ENCODE data around the gene NADSYN1.

Gene NADSYN1

GRCh38 chr11:71458146-71459070 lies 5.4 kb downstream of the NADSYN1 start:
- Histone ChIP-seq H3K27ac (ENCODE audit: insufficient read depth, low read length, poor library complexity, severe bottlenecking) (no peak overlapping the region), H3K27me3 (replicated peaks; ENCODE audit: control insufficient read depth, insufficient read depth, low read length, poor library complexity, severe bottlenecking) (no peaks in the 10 kb centered on the region), H3K9me3 (ENCODE audit: control insufficient read depth, low read length) (no peaks in the 10 kb centered on the region), H3K4me3 (ENCODE audit: insufficient read depth, low read depth, low read length, poor library complexity, severe bottlenecking) (no peak overlapping the region), H3K4me1 (ENCODE audit: control insufficient read depth, insufficient read depth, low read length, poor library complexity, severe bottlenecking) (peaks cover 12% of the 10 kb centered on the region), H3K36me3 (ENCODE audit: control insufficient read depth, insufficient read depth, low read length) (peaks cover 68% of the 10 kb centered on the region)
- no peak for DNase-seq

GRCh38 chr11:71459076-71459766 lies 6.2 kb downstream of the NADSYN1 start:
- Histone ChIP-seq H3K4me3 (ENCODE audit: insufficient read depth, low read depth, low read length, poor library complexity, severe bottlenecking) (no peak overlapping the region), H3K36me3 (ENCODE audit: control insufficient read depth, insufficient read depth, low read length) (peaks cover 76% of the 10 kb centered on the region)

GRCh38 chr11:71459767-71460320 lies 6.8 kb downstream of the NADSYN1 start:
- no peaks in the 10 kb centered on the region for H3K4me1 ChIP-seq (ENCODE audit: control insufficient read depth, insufficient read depth, low read length, poor library complexity, severe bottlenecking)
- no peak overlapping the region for H3K4me3 ChIP-seq (ENCODE audit: insufficient read depth, low read depth, low read length, poor library complexity, severe bottlenecking)
- H3K9me3 ChIP-seq (ENCODE audit: control insufficient read depth, low read length): no peaks in the 10 kb centered on the region
- H3K36me3 ChIP-seq (ENCODE audit: control insufficient read depth, insufficient read depth, low read length): peaks cover 77% of the 10 kb centered on the region
- no peak for DNase-seq
- no peaks in the 10 kb centered on the region for H3K27me3 ChIP-seq (replicated peaks; ENCODE audit: control insufficient read depth, insufficient read depth, low read length, poor library complexity, severe bottlenecking)
- no peak overlapping the region for H3K27ac ChIP-seq (ENCODE audit: insufficient read depth, low read length, poor library complexity, severe bottlenecking)

More at GRCh38 chr11:71459076-71459766, 6.2 kb downstream of the NADSYN1 start:
- H3K9me3 ChIP-seq (ENCODE audit: control insufficient read depth, low read length): no peaks in the 10 kb centered on the region
- H3K27me3 ChIP-seq (replicated peaks; ENCODE audit: control insufficient read depth, insufficient read depth, low read length, poor library complexity, severe bottlenecking): no peaks in the 10 kb centered on the region
- no peak overlapping the region for H3K27ac ChIP-seq (ENCODE audit: insufficient read depth, low read length, poor library complexity, severe bottlenecking)
- DNase-seq: no peak
- H3K4me1 ChIP-seq (ENCODE audit: control insufficient read depth, insufficient read depth, low read length, poor library complexity, severe bottlenecking): peaks cover 6% of the 10 kb centered on the region

- DNase-seq: no peak
- no peaks in the 10 kb centered on the region for H3K27me3 ChIP-seq (replicated peaks; ENCODE audit: control insufficient read depth, insufficient read depth, low read length, poor library complexity, severe bottlenecking)
- no peak overlapping the region for H3K4me3 ChIP-seq (ENCODE audit: insufficient read depth, low read depth, low read length, poor library complexity, severe bottlenecking)
Measured at GRCh38 chr11:71461696-71462095, 8.7 kb downstream of the NADSYN1 start.

GRCh38 chr11:71462726-71463125 lies 9.7 kb downstream of the NADSYN1 start:
- Histone ChIP-seq H3K27ac (ENCODE audit: insufficient read depth, low read length, poor library complexity, severe bottlenecking) (no peak overlapping the region), H3K36me3 (ENCODE audit: control insufficient read depth, insufficient read depth, low read length) (peaks cover 65% of the 10 kb centered on the region), H3K4me3 (ENCODE audit: insufficient read depth, low read depth, low read length, poor library complexity, severe bottlenecking) (no peak overlapping the region), H3K9me3 (ENCODE audit: control insufficient read depth, low read length) (no peaks in the 10 kb centered on the region), H3K4me1 (ENCODE audit: control insufficient read depth, insufficient read depth, low read length, poor library complexity, severe bottlenecking) (no peaks in the 10 kb centered on the region), H3K27me3 (replicated peaks; ENCODE audit: control insufficient read depth, insufficient read depth, low read length, poor library complexity, severe bottlenecking) (no peaks in the 10 kb centered on the region)
- no peak for DNase-seq

More at GRCh38 chr11:71461696-71462095, 8.7 kb downstream of the NADSYN1 start:
- H3K4me1 ChIP-seq (ENCODE audit: control insufficient read depth, insufficient read depth, low read length, poor library complexity, severe bottlenecking): no peaks in the 10 kb centered on the region
- no peaks in the 10 kb centered on the region for H3K9me3 ChIP-seq (ENCODE audit: control insufficient read depth, low read length)
- H3K27ac ChIP-seq (ENCODE audit: insufficient read depth, low read length, poor library complexity, severe bottlenecking): no peak overlapping the region
- peaks cover 72% of the 10 kb centered on the region for H3K36me3 ChIP-seq (ENCODE audit: control insufficient read depth, insufficient read depth, low read length)

- DNase-seq: no peak
- Histone ChIP-seq H3K4me1 (ENCODE audit: control insufficient read depth, insufficient read depth, low read length, poor library complexity, severe bottlenecking) (no peaks in the 10 kb centered on the region), H3K27me3 (replicated peaks; ENCODE audit: control insufficient read depth, insufficient read depth, low read length, poor library complexity, severe bottlenecking) (no peaks in the 10 kb centered on the region), H3K36me3 (ENCODE audit: control insufficient read depth, insufficient read depth, low read length) (peaks cover 57% of the 10 kb centered on the region), H3K9me3 (ENCODE audit: control insufficient read depth, low read length) (no peaks in the 10 kb centered on the region), H3K27ac (ENCODE audit: insufficient read depth, low read length, poor library complexity, severe bottlenecking) (no peak overlapping the region), H3K4me3 (ENCODE audit: insufficient read depth, low read depth, low read length, poor library complexity, severe bottlenecking) (no peak overlapping the region)
Measured at GRCh38 chr11:71463331-71464211, 10.6 kb downstream of the NADSYN1 start.

- Histone ChIP-seq H3K4me1 (ENCODE audit: control insufficient read depth, insufficient read depth, low read length, poor library complexity, severe bottlenecking) (no peaks in the 10 kb centered on the region), H3K9me3 (ENCODE audit: control insufficient read depth, low read length) (no peaks in the 10 kb centered on the region), H3K27ac (ENCODE audit: insufficient read depth, low read length, poor library complexity, severe bottlenecking) (no peak overlapping the region), H3K4me3 (ENCODE audit: insufficient read depth, low read depth, low read length, poor library complexity, severe bottlenecking) (no peak overlapping the region), H3K27me3 (replicated peaks; ENCODE audit: control insufficient read depth, insufficient read depth, low read length, poor library complexity, severe bottlenecking) (no peaks in the 10 kb centered on the region), H3K36me3 (ENCODE audit: control insufficient read depth, insufficient read depth, low read length) (peaks cover 42% of the 10 kb centered on the region)
- no peak for DNase-seq
Measured at GRCh38 chr11:71465054-71465453, 12.1 kb downstream of the NADSYN1 start.

- Histone ChIP-seq H3K27me3 (replicated peaks; ENCODE audit: control insufficient read depth, insufficient read depth, low read length, poor library complexity, severe bottlenecking) (no peaks in the 10 kb centered on the region), H3K4me1 (ENCODE audit: control insufficient read depth, insufficient read depth, low read length, poor library complexity, severe bottlenecking) (no peaks in the 10 kb centered on the region), H3K27ac (ENCODE audit: insufficient read depth, low read length, poor library complexity, severe bottlenecking) (no peak overlapping the region), H3K4me3 (ENCODE audit: insufficient read depth, low read depth, low read length, poor library complexity, severe bottlenecking) (no peak overlapping the region), H3K36me3 (ENCODE audit: control insufficient read depth, insufficient read depth, low read length) (peaks cover 37% of the 10 kb centered on the region), H3K9me3 (ENCODE audit: control insufficient read depth, low read length) (no peaks in the 10 kb centered on the region)
- DNase-seq: no peak
Measured at GRCh38 chr11:71466358-71466757, 13.4 kb downstream of the NADSYN1 start.

GRCh38 chr11:71467164-71467563 lies 14.2 kb downstream of the NADSYN1 start:
- Histone ChIP-seq H3K27ac (ENCODE audit: insufficient read depth, low read length, poor library complexity, severe bottlenecking) (no peak overlapping the region), H3K4me1 (ENCODE audit: control insufficient read depth, insufficient read depth, low read length, poor library complexity, severe bottlenecking) (no peaks in the 10 kb centered on the region), H3K27me3 (replicated peaks; ENCODE audit: control insufficient read depth, insufficient read depth, low read length, poor library complexity, severe bottlenecking) (no peaks in the 10 kb centered on the region), H3K9me3 (ENCODE audit: control insufficient read depth, low read length) (no peaks in the 10 kb centered on the region), H3K36me3 (ENCODE audit: control insufficient read depth, insufficient read depth, low read length) (peaks cover 41% of the 10 kb centered on the region), H3K4me3 (ENCODE audit: insufficient read depth, low read depth, low read length, poor library complexity, severe bottlenecking) (no peak overlapping the region)
- DNase-seq: no peak

Data from effector memory CD4-positive, alpha-beta T cell (primary cell).